Smooth muscle cell (in vitro differentiated cells): ENCODE results near the gene RNF39. TPM values are rescaled to one million over a fixed set of nuclear protein-coding genes. Genes with fewer than 3 reads are reported as not detected.
"Not testable (repeated sequence)": the region's sequence is repeated elsewhere in the genome, so short reads cannot be mapped to it uniquely, and the experiment has no call there.

Experiments used
- DNase-seq: peaks from one replicate; lab custom pipeline; 2025; ENCODE audit not compliant: unreplicated experiment; lab: John Stamatoyannopoulos, UW
- H2AFZ ChIP-seq: fragments of 200-600 bp; sonication (generic); 2 replicates; pipeline ENCODE4 v1.6.0; 2016; ENCODE audit warnings: antibody characterized with exemption, low read depth, mild to moderate bottlenecking
- H3F3A ChIP-seq: fragments of 200-600 bp; sonication (generic); 2 replicates; pipeline ENCODE4 v1.6.0; 2017; ENCODE audit warnings: antibody characterized with exemption, low read depth
- H3K27ac ChIP-seq: fragments of 200-600 bp; sonication (generic); 2 replicates; pipeline ENCODE4 v1.5.1; 2016; ENCODE audit warnings: low read depth, mild to moderate bottlenecking
- H3K27me3 ChIP-seq: fragments of 200-600 bp; sonication (generic); 2 replicates; pipeline ENCODE4 v1.6.1; 2016; ENCODE audit warnings: low read depth, mild to moderate bottlenecking
- H3K36me3 ChIP-seq: fragments of 200-600 bp; sonication (generic); 2 replicates; pipeline ENCODE4 v1.5.1; 2016; ENCODE audit warnings: low read depth
- H3K4me1 ChIP-seq: fragments of 200-600 bp; sonication (generic); 2 replicates; pipeline ENCODE4 v1.5.1; 2016; ENCODE audit warnings: low read depth
- H3K4me2 ChIP-seq: fragments of 200-600 bp; sonication (generic); 2 replicates; pipeline ENCODE4 v1.6.0; 2016; ENCODE audit warnings: mild to moderate bottlenecking
- H3K4me3 ChIP-seq: fragments of 200-600 bp; sonication (generic); 2 replicates; pipeline ENCODE4 v1.5.1; 2016; ENCODE audit warnings: mild to moderate bottlenecking
- H3K79me2 ChIP-seq: fragments of 200-600 bp; sonication (generic); 2 replicates; pipeline ENCODE4 v1.6.0; 2016; ENCODE audit warnings: low read depth, mild to moderate bottlenecking
- H3K9ac ChIP-seq: fragments of 200-600 bp; sonication (generic); 2 replicates; pipeline ENCODE4 v1.6.0; 2016; ENCODE audit warnings: low read depth
- H3K9me3 ChIP-seq: fragments of 200-600 bp; sonication (generic); replicated peaks from 2 replicates; pipeline ENCODE4 v1.5.1; 2016; ENCODE audit warnings: low read depth
- H4K20me1 ChIP-seq: fragments of 200-600 bp; sonication (generic); 2 replicates; pipeline ENCODE4 v1.6.0; 2016; ENCODE audit warnings: low read depth
- CTCF ChIP-seq: fragments of 200-600 bp; sonication (generic); IDR thresholded peaks from 2 replicates; pipeline ENCODE4 v1.5.1; 2017; ENCODE audit warnings: borderline replicate concordance, mild to moderate bottlenecking, antibody characterized with exemption; ENCODE audit not compliant: insufficient read depth, poor library complexity, severe bottlenecking
- WGBS: methylation state at CpG from one replicate; pipeline ENCODE4 v1.1.7; 2016; ENCODE audit warnings: low lambda C conversion rate; 5-methylcytosine and 5-hydroxymethylcytosine counted together
- polyA plus RNA-seq: library from polyadenylated mRNA; unstranded; fragments of >200 nt; fragmentation: Nextera tagmentation; extraction: Ambion mirVana; gene quantifications from 2 replicates; pipeline ENCODE4 v1.2.1, GENCODE V29; 2016
- total RNA-seq: library from RNA; depleted of rRNA; stranded (reverse); fragments of >200 nt; gene quantifications from 2 replicates; pipeline ENCODE4 v1.2.3, GENCODE V29; 2014

RNF39 gene
- total and polyA plus RNA-seq, 2 experiments from 2014 or later = 0.70 to 0.90 TPM

GRCh38 chr6:30041821-30042220 lies 33.7 kb downstream of the RNF39 start:
- DNase-seq = no peak
- Histone ChIP-seq H3K4me1 (no peaks in the 10 kb centered on the region), H3K4me3 (no peak overlapping the region), H3K9me3 (no peaks in the 10 kb centered on the region), H3F3A (peaks cover 3% of the 10 kb centered on the region), H3K9ac (no peak overlapping the region), H3K36me3 (no peaks in the 10 kb centered on the region), H4K20me1 (no peaks in the 10 kb centered on the region), H3K4me2 (no peak overlapping the region), H3K79me2 (no peaks in the 10 kb centered on the region), H3K27me3 (no peaks in the 10 kb centered on the region), H2AFZ (no peak overlapping the region), H3K27ac (no peak overlapping the region)
- TF ChIP-seq CTCF = no peak
- 61% methylated on average over 4 of the region's 4 CpGs for whole genome bisulfite sequencing

GRCh38 chr6:30041221-30041620 lies 34.3 kb downstream of the RNF39 start:
- no peak for DNase-seq
- no peak overlapping the region for H3K9ac ChIP-seq
- 80% methylated on average over 6 of the region's 6 CpGs for WGBS
- H3K9me3 ChIP-seq = no peaks in the 10 kb centered on the region
- H3K4me2 ChIP-seq = no peak overlapping the region
- H2AFZ ChIP-seq = no peak overlapping the region
- H3K79me2 ChIP-seq = no peaks in the 10 kb centered on the region
- no peak for TF ChIP-seq CTCF
- peaks cover 3% of the 10 kb centered on the region for H3F3A ChIP-seq
- H3K36me3 ChIP-seq = no peaks in the 10 kb centered on the region
- no peak overlapping the region for H3K27ac ChIP-seq
- no peaks in the 10 kb centered on the region for H3K4me1 ChIP-seq
- H3K27me3 ChIP-seq = no peaks in the 10 kb centered on the region
- no peaks in the 10 kb centered on the region for H4K20me1 ChIP-seq
- H3K4me3 ChIP-seq = no peak overlapping the region

GRCh38 chr6:30037182-30037788 lies 38.3 kb downstream of the RNF39 start:
- Histone ChIP-seq H3K4me1 (no peaks in the 10 kb centered on the region), H3K27ac (no peak overlapping the region), H4K20me1 (no peaks in the 10 kb centered on the region), H3K36me3 (no peaks in the 10 kb centered on the region), H3K4me2 (no peak overlapping the region), H3K79me2 (no peaks in the 10 kb centered on the region), H2AFZ (no peak overlapping the region), H3K27me3 (no peaks in the 10 kb centered on the region), H3K9ac (no peak overlapping the region), H3K4me3 (no peak overlapping the region), H3K9me3 (no peaks in the 10 kb centered on the region), H3F3A (no peaks in the 10 kb centered on the region)
- peak; percentile 40 for TF ChIP-seq CTCF
- 60% methylated on average over 4 of the region's 4 CpGs for WGBS
- DNase-seq = no peak

- Histone ChIP-seq H4K20me1 (no peaks in the 10 kb centered on the region), H3K4me1 (no peaks in the 10 kb centered on the region), H3K27me3 (no peaks in the 10 kb centered on the region), H3K9ac (no peak overlapping the region), H3K36me3 (no peaks in the 10 kb centered on the region), H3F3A (no peaks in the 10 kb centered on the region), H3K9me3 (no peaks in the 10 kb centered on the region), H3K27ac (no peak overlapping the region), H3K79me2 (no peaks in the 10 kb centered on the region), H2AFZ (no peak overlapping the region), H3K4me3 (no peak overlapping the region), H3K4me2 (no peak overlapping the region)
- no peak for DNase-seq
- WGBS = 100% methylated on average over 1 of the region's 1 CpG
- TF ChIP-seq CTCF = no peak
Measured at GRCh38 chr6:30035784-30036183, 39.8 kb downstream of the RNF39 start.

- not testable (repeated sequence) for DNase-seq, H2AFZ ChIP-seq, H3K9me3 ChIP-seq, H3F3A ChIP-seq, H3K4me3 ChIP-seq, H3K4me1 ChIP-seq, H3K27me3 ChIP-seq, H3K27ac ChIP-seq, H3K4me2 ChIP-seq, H3K36me3 ChIP-seq, H3K9ac ChIP-seq, H3K79me2 ChIP-seq, H4K20me1 ChIP-seq
- 74% methylated on average over 5 of the region's 5 CpGs for WGBS
Measured at GRCh38 chr6:30033440-30033839, 42.1 kb downstream of the RNF39 start.
